Retinal pigment epithelial cell (primary cell): ENCODE data around the gene NRP2.

Experiments used
- DNase-seq: peaks from one replicate; pipeline ENCODE4 v3.0.0-alpha.2; 2010; ENCODE audit warnings: low read depth
- H3K4me3 ChIP-seq: 2 replicates; pipeline ENCODE4 v1.5.1; 2011; ENCODE audit warnings: mild to moderate bottlenecking, low read length, control low read depth, moderate library complexity
- CTCF ChIP-seq: conservative IDR thresholded peaks from 2 replicates; pipeline ENCODE4 v1.5.1; 2011; ENCODE audit warnings: low read depth, low read length, control low read depth, inconsistent platforms

Gene NRP2

GRCh38 chr2:205807229-205807628 is 124.9 kb downstream of the NRP2 start:
- no peak for DNase-seq
- TF ChIP-seq CTCF, result no peak
- H3K4me3 ChIP-seq, result no peak overlapping the region

- no peak for DNase-seq
- no peak for TF ChIP-seq CTCF
- H3K4me3 ChIP-seq, result no peak overlapping the region
These were observed 125.5 kb downstream of the NRP2 start for GRCh38 chr2:205807758-205808157.

- no peak for TF ChIP-seq CTCF
- H3K4me3 ChIP-seq, result no peak overlapping the region
- DNase-seq, result no peak
These were observed 126.3 kb downstream of the NRP2 start for GRCh38 chr2:205808486-205809121.

GRCh38 chr2:205811387-205811786 is 129.1 kb downstream of the NRP2 start:
- DNase-seq, result no peak
- no peak overlapping the region for H3K4me3 ChIP-seq
- TF ChIP-seq CTCF, result no peak

- no peak for DNase-seq
- no peak overlapping the region for H3K4me3 ChIP-seq
- TF ChIP-seq CTCF, result no peak
These were observed 131.7 kb downstream of the NRP2 start for GRCh38 chr2:205814039-205814364.

- H3K4me3 ChIP-seq, result no peak overlapping the region
- DNase-seq, result no peak
- no peak for TF ChIP-seq CTCF
These were observed 133.4 kb downstream of the NRP2 start for GRCh38 chr2:205815673-205816072.

GRCh38 chr2:205816268-205816667 is 134.0 kb downstream of the NRP2 start:
- DNase-seq, result no peak
- no peak overlapping the region for H3K4me3 ChIP-seq
- no peak for TF ChIP-seq CTCF
